HUES6 (cell line): ENCODE measurements around the gene IQCF6.
"Not testable (repeated sequence)": the region's sequence is repeated elsewhere in the genome, so short reads cannot be mapped to it uniquely, and the experiment has no call there.

Source experiments
- H3K27ac ChIP-seq: 2 replicates; pipeline ENCODE4 v1.7.0; 2013; ENCODE audit warnings: low read depth, mild to moderate bottlenecking, low read length, inconsistent platforms
- H3K27me3 ChIP-seq: 2 replicates; pipeline ENCODE4 v1.6.1; 2013; ENCODE audit warnings: low read length; ENCODE audit not compliant: control insufficient read depth, insufficient read depth
- H3K36me3 ChIP-seq: 2 replicates; pipeline ENCODE4 v1.6.1; 2013; ENCODE audit warnings: low read length; ENCODE audit not compliant: control insufficient read depth, insufficient read depth
- H3K4me1 ChIP-seq: 2 replicates; pipeline ENCODE4 v1.6.1; 2013; ENCODE audit warnings: low read length; ENCODE audit not compliant: control insufficient read depth, insufficient read depth
- H3K4me3 ChIP-seq: 2 replicates; pipeline ENCODE4 v1.5.1; 2013; ENCODE audit warnings: low read depth, low read length
- H3K9ac ChIP-seq: one replicate; pipeline ENCODE4 v1.6.1; 2013; ENCODE audit warnings: mild to moderate bottlenecking, low read length
- H3K9me3 ChIP-seq: 2 replicates; pipeline ENCODE4 v1.6.1; 2013; ENCODE audit warnings: low read depth, low read length; ENCODE audit not compliant: control insufficient read depth, insufficient read depth

The IQCF6 gene

DNA sequence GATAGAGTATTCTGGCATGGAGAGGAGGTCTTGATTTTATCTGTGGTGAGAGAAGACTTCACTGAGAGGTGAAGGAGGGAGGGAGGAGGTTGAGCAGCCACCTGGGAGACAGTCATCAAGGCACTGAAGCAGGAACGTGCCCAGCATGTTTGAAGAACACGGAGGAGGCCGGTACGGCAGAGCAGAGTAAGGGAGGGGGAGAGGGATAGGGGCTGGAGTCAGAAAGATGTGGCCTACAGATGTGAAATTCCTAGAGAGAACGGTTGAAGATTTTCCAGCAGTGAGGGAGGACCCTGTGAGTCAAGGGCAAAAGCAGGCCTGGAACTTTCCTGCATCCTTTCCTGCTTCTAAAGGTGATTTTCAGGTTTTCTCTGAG is 21.7 kb upstream of the IQCF6 start:
- H3K4me1 ChIP-seq: peaks cover 57% of the 10 kb centered on the region
- H3K4me3 ChIP-seq: no peak overlapping the region
- H3K9ac ChIP-seq: peak overlapping the region; percentile 10
- no peaks in the 10 kb centered on the region for H3K9me3 ChIP-seq
- H3K27me3 ChIP-seq: no peaks in the 10 kb centered on the region
- H3K36me3 ChIP-seq: no peaks in the 10 kb centered on the region
- no peak overlapping the region for H3K27ac ChIP-seq

DNA sequence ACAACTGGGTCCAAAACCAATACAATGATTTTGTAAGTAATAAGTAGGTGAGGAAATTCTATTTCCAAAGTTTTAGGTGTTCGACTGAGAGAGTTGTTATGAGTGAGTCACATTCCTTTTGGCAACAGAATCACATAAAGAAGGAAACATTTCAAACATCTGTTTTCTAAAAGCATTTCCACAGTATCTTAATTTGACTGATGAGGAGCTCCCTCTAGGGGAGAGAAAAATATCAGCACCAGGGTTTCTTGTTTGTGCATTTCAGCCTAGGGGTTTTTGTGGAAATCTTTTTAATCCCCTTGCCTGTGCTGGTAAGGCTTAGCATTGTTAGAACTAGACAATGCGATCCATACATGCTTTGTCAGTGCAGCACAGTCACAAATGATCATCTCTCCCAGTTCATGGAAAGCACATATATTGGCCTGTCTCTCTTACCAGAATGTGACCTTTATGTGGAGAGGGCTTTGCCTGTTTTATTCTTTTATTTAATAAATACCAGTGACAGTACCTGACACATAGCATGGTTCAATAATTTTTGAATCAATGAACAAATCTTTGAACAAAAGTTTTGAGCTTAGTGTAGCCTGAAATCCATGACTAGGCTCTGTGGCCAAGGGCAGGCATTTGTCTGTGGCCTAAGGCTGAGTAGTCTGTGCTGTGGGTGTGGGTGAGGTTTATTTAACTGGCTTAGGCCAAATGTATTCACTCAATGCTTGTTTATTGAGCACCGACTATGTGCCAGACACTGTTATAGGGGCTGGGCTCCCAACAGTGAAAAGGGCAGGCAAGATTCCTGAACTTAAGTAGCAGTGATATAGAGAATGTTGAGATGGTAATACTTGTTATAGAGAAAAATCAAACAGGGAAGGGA is 21.1 kb upstream of the IQCF6 start:
- H3K9ac ChIP-seq: peak overlapping the region; percentile 10

DNA sequence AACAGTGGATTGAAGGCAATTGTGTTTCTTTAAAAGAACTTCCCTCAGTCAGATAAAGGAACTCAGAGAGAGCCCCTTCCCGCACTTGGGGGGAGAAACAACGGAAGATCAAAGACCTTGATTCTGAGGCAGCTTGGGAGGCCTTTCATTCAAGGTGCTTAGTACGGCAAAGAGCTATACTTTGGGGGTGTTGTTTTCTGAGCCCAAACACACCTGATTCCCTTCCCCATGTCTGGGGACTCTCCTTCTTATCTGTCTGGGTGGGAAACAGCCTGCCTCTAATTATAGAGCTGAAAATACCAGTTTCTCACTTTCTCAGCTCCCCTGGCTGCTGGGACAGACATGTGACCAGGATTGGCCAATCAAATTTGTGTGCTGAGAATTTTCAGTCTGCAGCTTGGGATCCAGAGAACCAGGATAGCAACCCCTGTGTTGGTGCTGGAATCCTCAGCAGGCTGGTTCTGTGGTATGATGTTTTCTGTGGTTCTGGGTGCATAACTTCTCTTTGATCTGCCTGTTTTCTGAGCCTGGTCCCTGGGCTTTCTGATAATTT is 19.4 kb upstream of the IQCF6 start:
- H3K9me3 ChIP-seq: no peaks in the 10 kb centered on the region
- no peak overlapping the region for H3K4me3 ChIP-seq
- no peak overlapping the region for H3K27ac ChIP-seq
- no peaks in the 10 kb centered on the region for H3K36me3 ChIP-seq
- H3K4me1 ChIP-seq: peaks cover 73% of the 10 kb centered on the region
- H3K9ac ChIP-seq: no peak overlapping the region
- H3K27me3 ChIP-seq: no peaks in the 10 kb centered on the region

More for the DNA sequence above, 21.1 kb upstream of the IQCF6 start:
- no peak overlapping the region for H3K27ac ChIP-seq
- no peak overlapping the region for H3K4me3 ChIP-seq
- H3K4me1 ChIP-seq: peaks cover 63% of the 10 kb centered on the region
- H3K9me3 ChIP-seq: no peaks in the 10 kb centered on the region
- H3K36me3 ChIP-seq: no peaks in the 10 kb centered on the region
- no peaks in the 10 kb centered on the region for H3K27me3 ChIP-seq

DNA sequence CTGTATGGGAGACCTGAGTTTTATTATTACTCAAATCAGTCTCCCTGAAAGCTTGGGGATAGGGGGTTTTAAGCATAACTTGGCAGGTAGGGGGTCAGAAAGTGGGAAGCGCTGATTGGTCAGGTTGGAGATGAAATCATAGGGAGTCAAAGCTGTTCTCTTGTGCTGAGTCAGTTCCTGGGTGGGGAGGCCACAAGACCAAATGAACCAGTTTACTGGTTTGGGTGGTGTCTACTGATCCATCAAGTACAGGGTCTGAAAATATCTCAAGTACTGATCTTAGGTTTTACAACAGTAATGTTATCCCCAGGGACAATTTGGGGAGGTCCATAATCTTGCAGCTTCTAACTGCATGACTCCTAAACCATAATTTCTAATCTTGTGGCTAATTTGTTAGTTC is 17.8 kb upstream of the IQCF6 start:
- Histone ChIP-seq H3K9ac (no peak overlapping the region), H3K27me3 (no peaks in the 10 kb centered on the region), H3K4me3 (no peak overlapping the region), H3K27ac (no peak overlapping the region), H3K36me3 (no peaks in the 10 kb centered on the region), H3K9me3 (no peaks in the 10 kb centered on the region), H3K4me1 (peaks cover 70% of the 10 kb centered on the region)

DNA sequence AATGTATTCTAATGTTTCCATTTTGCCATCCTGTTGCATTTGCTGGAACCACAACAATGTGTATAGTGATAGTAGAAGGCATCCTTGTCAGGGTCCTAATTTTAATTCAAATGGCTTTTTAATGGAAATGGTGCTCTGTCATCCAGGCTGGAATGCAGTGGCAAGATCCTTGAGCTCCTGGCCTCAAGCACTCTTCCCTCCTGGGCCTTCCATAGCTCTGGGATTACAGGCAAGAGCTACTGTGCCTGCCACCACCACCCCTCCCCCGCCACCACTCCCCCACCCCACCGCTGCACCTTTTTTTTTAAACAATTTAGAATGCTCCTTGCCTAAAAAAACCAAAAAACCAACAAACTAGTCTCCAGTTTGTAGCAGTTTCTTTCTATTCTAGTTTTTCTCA is 15.2 kb upstream of the IQCF6 start:
- H3K9ac ChIP-seq: no peak overlapping the region
- H3K4me3 ChIP-seq: no peak overlapping the region
- peak overlapping the region; percentile 34; the same call in 1 of the 2 replicates for H3K27ac ChIP-seq
- peaks cover 51% of the 10 kb centered on the region for H3K4me1 ChIP-seq
- no peaks in the 10 kb centered on the region for H3K27me3 ChIP-seq
- H3K9me3 ChIP-seq: no peaks in the 10 kb centered on the region
- H3K36me3 ChIP-seq: no peaks in the 10 kb centered on the region

DNA sequence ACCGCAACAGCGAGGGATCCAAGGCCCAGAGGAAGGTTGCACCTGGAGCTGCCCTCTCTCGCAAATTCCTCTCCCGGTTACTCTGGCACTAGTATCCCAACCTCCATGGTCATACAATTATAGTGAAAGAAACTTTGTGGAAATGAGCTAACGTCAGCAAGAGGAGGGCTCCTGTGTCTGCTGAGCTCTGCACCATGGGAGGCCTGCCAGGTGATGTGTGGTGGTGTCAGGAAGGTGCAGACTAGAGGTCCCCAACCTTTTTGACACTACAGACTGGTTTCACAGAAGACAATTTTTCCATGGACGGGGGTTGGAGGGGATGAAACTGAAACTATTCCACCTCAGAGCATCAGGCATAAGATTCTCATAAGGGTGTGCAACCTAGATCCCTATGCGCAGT is 13.2 kb upstream of the IQCF6 start:
- no peak overlapping the region for H3K9ac ChIP-seq
- no peak overlapping the region for H3K4me3 ChIP-seq
- H3K36me3 ChIP-seq: no peaks in the 10 kb centered on the region
- peaks cover 36% of the 10 kb centered on the region for H3K4me1 ChIP-seq
- H3K27me3 ChIP-seq: no peaks in the 10 kb centered on the region
- no peaks in the 10 kb centered on the region; the same call in 1 of the 2 replicates for H3K9me3 ChIP-seq
- H3K27ac ChIP-seq: no peak overlapping the region

DNA sequence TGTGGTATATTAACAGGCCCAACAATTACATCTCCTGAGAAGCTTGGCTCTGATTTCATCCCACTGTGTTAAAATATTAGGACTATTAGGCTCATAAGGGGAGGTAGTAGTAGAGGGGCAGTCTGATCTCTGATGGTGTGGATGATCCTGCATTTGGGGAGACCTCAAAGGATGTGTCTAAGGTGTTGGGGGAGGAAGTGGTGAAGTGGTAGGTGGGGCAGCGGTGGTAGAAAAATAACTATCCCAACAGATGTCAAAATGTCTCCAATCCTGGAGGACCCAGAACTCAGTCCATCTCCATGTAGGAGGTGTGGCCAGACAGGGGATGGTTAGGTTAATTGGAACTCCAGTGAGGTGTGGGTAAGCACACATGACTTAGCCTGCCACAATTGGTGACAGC is 10.4 kb upstream of the IQCF6 start:
- H3K27ac ChIP-seq: no peak overlapping the region
- no peak overlapping the region for H3K4me3 ChIP-seq
- no peak overlapping the region for H3K9ac ChIP-seq
- H3K9me3 ChIP-seq: no peaks in the 10 kb centered on the region; the same call in 1 of the 2 replicates
- peaks cover 13% of the 10 kb centered on the region for H3K4me1 ChIP-seq
- no peaks in the 10 kb centered on the region for H3K27me3 ChIP-seq
- H3K36me3 ChIP-seq: no peaks in the 10 kb centered on the region

DNA sequence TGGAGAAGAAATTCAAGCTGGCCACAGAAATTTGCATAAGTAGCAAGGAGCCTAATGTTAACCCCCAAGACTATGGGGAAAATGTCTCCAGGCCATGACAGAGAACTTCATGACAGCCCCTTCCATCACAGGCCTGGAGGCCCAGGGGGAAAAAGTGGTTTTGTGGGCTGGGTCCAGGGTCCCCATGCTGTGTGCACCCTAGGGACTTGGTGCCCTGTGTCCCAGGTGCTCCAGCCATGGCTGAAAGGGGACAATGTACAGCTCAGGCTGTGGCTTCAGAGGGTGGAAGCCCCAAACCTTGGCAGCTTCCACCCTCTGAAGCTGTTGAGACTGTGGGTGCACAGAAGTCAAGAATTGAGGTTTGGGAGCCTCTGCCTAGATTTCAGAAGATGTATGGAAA is 8.5 kb upstream of the IQCF6 start:
- H3K9ac ChIP-seq, H3K4me3 ChIP-seq, H3K27ac ChIP-seq, H3K4me1 ChIP-seq, H3K27me3 ChIP-seq, H3K36me3 ChIP-seq, H3K9me3 ChIP-seq: not testable (repeated sequence)

DNA sequence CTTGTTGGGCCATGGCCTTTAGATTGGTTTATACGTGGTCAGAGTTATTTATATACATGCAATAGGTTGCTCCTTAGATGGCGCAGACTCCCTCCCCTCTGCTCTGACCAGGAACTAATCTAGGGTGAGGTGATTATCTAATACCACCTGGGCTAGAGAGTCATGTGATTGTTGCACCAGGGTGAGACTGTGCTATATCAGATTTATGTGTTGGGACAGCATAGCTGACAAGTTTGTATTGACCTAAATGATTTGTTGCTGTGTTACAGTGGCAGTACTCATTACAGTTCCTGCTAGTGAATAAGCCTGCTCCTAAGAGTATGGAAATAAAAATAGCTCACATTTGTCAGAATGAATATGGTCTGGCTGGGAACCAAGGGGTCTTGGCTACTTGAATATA is 7.2 kb upstream of the IQCF6 start:
- Histone ChIP-seq H3K9me3 (no peaks in the 10 kb centered on the region; the same call in 1 of the 2 replicates), H3K27ac (no peak overlapping the region), H3K4me3 (no peak overlapping the region), H3K36me3 (no peaks in the 10 kb centered on the region), H3K9ac (no peak overlapping the region), H3K4me1 (no peaks in the 10 kb centered on the region), H3K27me3 (no peaks in the 10 kb centered on the region)

DNA sequence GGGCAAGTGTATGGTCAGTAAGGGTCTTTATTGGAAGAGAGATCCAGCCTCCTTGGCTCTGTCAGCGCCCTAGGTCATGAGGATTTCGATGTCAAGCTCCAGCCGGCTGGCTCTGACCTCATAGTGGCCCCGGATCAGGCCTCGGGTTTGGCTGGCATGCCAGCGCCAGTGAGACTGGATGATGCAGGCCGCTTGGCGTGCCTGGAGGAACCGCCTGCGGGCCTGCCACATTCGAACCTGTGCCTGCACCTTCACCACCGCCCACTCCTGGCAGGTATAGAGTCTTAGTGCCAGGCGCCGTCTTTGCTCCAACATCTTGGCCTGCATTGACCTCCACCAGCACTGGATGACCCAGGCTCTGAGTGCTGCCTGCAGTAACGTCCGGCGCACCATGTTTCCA is 483 bp downstream of the IQCF6 start:
- no peak overlapping the region for H3K9ac ChIP-seq
- no peaks in the 10 kb centered on the region for H3K9me3 ChIP-seq
- H3K36me3 ChIP-seq: no peaks in the 10 kb centered on the region
- peaks cover 2% of the 10 kb centered on the region for H3K4me1 ChIP-seq
- no peak overlapping the region for H3K4me3 ChIP-seq
- H3K27ac ChIP-seq: no peak overlapping the region
- H3K27me3 ChIP-seq: no peaks in the 10 kb centered on the region

DNA sequence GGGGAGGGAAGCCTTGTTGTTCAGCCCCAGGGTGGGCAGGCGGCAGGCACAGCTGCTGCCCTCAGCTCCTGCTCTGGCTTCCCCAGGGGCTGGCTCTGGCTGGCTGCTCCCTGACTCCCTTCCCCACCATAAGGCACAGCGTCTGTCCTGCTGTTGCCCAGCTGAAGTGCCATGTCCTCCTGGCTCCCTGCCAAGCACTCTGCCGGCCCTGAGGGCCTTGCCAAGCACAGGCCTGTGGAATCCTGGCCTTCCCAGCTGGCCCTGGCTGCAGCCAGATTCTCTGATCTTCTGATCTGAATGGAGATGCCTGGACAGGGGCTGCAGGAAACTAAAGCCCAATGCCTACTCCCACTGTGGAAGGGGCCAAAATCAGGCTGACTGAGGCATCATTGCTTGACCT is 1.1 kb downstream of the IQCF6 start:
- no peak overlapping the region for H3K9ac ChIP-seq
- H3K4me3 ChIP-seq: no peak overlapping the region
- no peaks in the 10 kb centered on the region for H3K27me3 ChIP-seq
- H3K36me3 ChIP-seq: no peaks in the 10 kb centered on the region
- H3K4me1 ChIP-seq: peaks cover 5% of the 10 kb centered on the region
- H3K27ac ChIP-seq: no peak overlapping the region
- no peaks in the 10 kb centered on the region for H3K9me3 ChIP-seq
